ENCODE measurements around the gene LMO1.

The LMO1 gene

GRCh38 chr11:8228231-8228630 is 35.4 kb downstream of the LMO1 start:
- TF ChIP-seq POLR2AphosphoS5 (IDR thresholded peaks at IDR 0.05; ENCODE audit: low read depth, low read length), result no peak
- TF ChIP-seq TAF1 (IDR thresholded peaks at IDR 0.05; ENCODE audit: borderline replicate concordance, insufficient read depth, low read length), result no peak
- TF ChIP-seq REST (IDR thresholded peaks at IDR 0.05; ENCODE audit: insufficient read depth in 1 of 2, low read depth in 2 of 2, low read length in 2 of 2), result no peak
- no peak for TF ChIP-seq SIN3A (IDR thresholded peaks at IDR 0.05; ENCODE audit: borderline replicate concordance, insufficient read depth, low read length)
- TF ChIP-seq FOXP2 (optimal IDR thresholded peaks at IDR 0.05; ENCODE audit: borderline replicate concordance, extremely low read depth, extremely low read length, insufficient read depth), result no peak

GRCh38 chr11:8227156-8228152 is 36.2 kb downstream of the LMO1 start:
- TF ChIP-seq SIN3A (IDR thresholded peaks at IDR 0.05; ENCODE audit: borderline replicate concordance, insufficient read depth, low read length) (no peak), REST (IDR thresholded peaks at IDR 0.05; ENCODE audit: insufficient read depth in 1 of 2, low read depth in 2 of 2, low read length in 2 of 2) (no peak), POLR2AphosphoS5 (IDR thresholded peaks at IDR 0.05; ENCODE audit: low read depth, low read length) (no peak), FOXP2 (optimal IDR thresholded peaks at IDR 0.05; ENCODE audit: borderline replicate concordance, extremely low read depth, extremely low read length, insufficient read depth) (no peak), TAF1 (IDR thresholded peaks at IDR 0.05; ENCODE audit: borderline replicate concordance, insufficient read depth, low read length) (no peak)

GRCh38 chr11:8225589-8226036 is 38.1 kb downstream of the LMO1 start:
- TF ChIP-seq POLR2AphosphoS5 (IDR thresholded peaks at IDR 0.05; ENCODE audit: low read depth, low read length) (no peak), SIN3A (IDR thresholded peaks at IDR 0.05; ENCODE audit: borderline replicate concordance, insufficient read depth, low read length) (no peak), FOXP2 (optimal IDR thresholded peaks at IDR 0.05; ENCODE audit: borderline replicate concordance, extremely low read depth, extremely low read length, insufficient read depth) (no peak), TAF1 (IDR thresholded peaks at IDR 0.05; ENCODE audit: borderline replicate concordance, insufficient read depth, low read length) (no peak), REST (IDR thresholded peaks at IDR 0.05; ENCODE audit: insufficient read depth in 1 of 2, low read depth in 2 of 2, low read length in 2 of 2) (no peak)

- no peak for TF ChIP-seq FOXP2 (optimal IDR thresholded peaks at IDR 0.05; ENCODE audit: borderline replicate concordance, extremely low read depth, extremely low read length, insufficient read depth)
Observed at GRCh38 chr11:8224711-8225110, 39.0 kb downstream of the LMO1 start.

- no peak for TF ChIP-seq REST (IDR thresholded peaks at IDR 0.05; ENCODE audit: insufficient read depth in 1 of 2, low read depth in 2 of 2, low read length in 2 of 2)
- no peak for TF ChIP-seq TAF1 (IDR thresholded peaks at IDR 0.05; ENCODE audit: borderline replicate concordance, insufficient read depth, low read length)
- TF ChIP-seq SIN3A (IDR thresholded peaks at IDR 0.05; ENCODE audit: borderline replicate concordance, insufficient read depth, low read length), result no peak
- no peak for TF ChIP-seq POLR2AphosphoS5 (IDR thresholded peaks at IDR 0.05; ENCODE audit: low read depth, low read length)
- no peak for TF ChIP-seq FOXP2 (optimal IDR thresholded peaks at IDR 0.05; ENCODE audit: borderline replicate concordance, extremely low read depth, extremely low read length, insufficient read depth)
Observed at GRCh38 chr11:8224161-8224591, 39.5 kb downstream of the LMO1 start.
